IPS-20b (cell line): ENCODE results near the gene MYT1.

Source experiments
- H3K27ac ChIP-seq: one replicate; pipeline ENCODE4 v1.5.1; 2013; ENCODE audit warnings: low read length
- H3K27me3 ChIP-seq: 2 replicates; pipeline ENCODE4 v1.6.1; 2013; ENCODE audit warnings: mild to moderate bottlenecking, low read length, inconsistent platforms; ENCODE audit not compliant: insufficient read depth
- H3K36me3 ChIP-seq: 2 replicates; pipeline ENCODE4 v1.6.1; 2013; ENCODE audit warnings: low read depth, mild to moderate bottlenecking, inconsistent platforms, low read length, moderate library complexity; ENCODE audit not compliant: insufficient read depth
- H3K4me1 ChIP-seq: 2 replicates; pipeline ENCODE4 v1.6.1; 2013; ENCODE audit warnings: mild to moderate bottlenecking, control low read depth, inconsistent platforms, low read length, moderate library complexity; ENCODE audit not compliant: insufficient read depth
- H3K4me3 ChIP-seq: 2 replicates; pipeline ENCODE4 v1.5.1; 2013; ENCODE audit warnings: mild to moderate bottlenecking, low read length, inconsistent platforms
- H3K9ac ChIP-seq: 2 replicates; pipeline ENCODE4 v1.6.1; 2013; ENCODE audit warnings: low read depth, mild to moderate bottlenecking, inconsistent platforms, low read length, moderate library complexity
- H3K9me3 ChIP-seq: 2 replicates; pipeline ENCODE4 v1.6.1; 2013; ENCODE audit warnings: mild to moderate bottlenecking, low read depth, low read length, inconsistent platforms; ENCODE audit not compliant: insufficient read depth

MYT1 gene

GRCh38 chr20:64244281-64244805 is 80.1 kb downstream of the MYT1 start:
- Histone ChIP-seq H3K36me3 (no peaks in the 10 kb centered on the region), H3K9ac (no peak overlapping the region), H3K27me3 (no peaks in the 10 kb centered on the region), H3K9me3 (no peaks in the 10 kb centered on the region), H3K27ac (no peak overlapping the region), H3K4me1 (no peaks in the 10 kb centered on the region), H3K4me3 (no peak overlapping the region)

GRCh38 chr20:64244870-64245603 is 80.8 kb downstream of the MYT1 start:
- H3K27me3 ChIP-seq, result peaks cover under 1% of the 10 kb centered on the region; the same call in 1 of the 2 replicates
- H3K4me3 ChIP-seq, result no peak overlapping the region
- no peaks in the 10 kb centered on the region for H3K36me3 ChIP-seq
- no peak overlapping the region for H3K27ac ChIP-seq
- H3K9ac ChIP-seq, result no peak overlapping the region
- H3K9me3 ChIP-seq, result no peaks in the 10 kb centered on the region
- no peaks in the 10 kb centered on the region for H3K4me1 ChIP-seq

- H3K9me3 ChIP-seq, result no peaks in the 10 kb centered on the region
- no peak overlapping the region for H3K9ac ChIP-seq
- H3K27me3 ChIP-seq, result peaks cover 10% of the 10 kb centered on the region
- H3K4me1 ChIP-seq, result no peaks in the 10 kb centered on the region
- no peak overlapping the region for H3K4me3 ChIP-seq
- H3K36me3 ChIP-seq, result no peaks in the 10 kb centered on the region
- no peak overlapping the region for H3K27ac ChIP-seq
Observed at GRCh38 chr20:64245746-64246595, 81.7 kb downstream of the MYT1 start.

- H3K9me3 ChIP-seq, result no peaks in the 10 kb centered on the region
- H3K4me3 ChIP-seq, result no peak overlapping the region
- no peak overlapping the region for H3K27ac ChIP-seq
- H3K9ac ChIP-seq, result no peak overlapping the region
- no peaks in the 10 kb centered on the region for H3K4me1 ChIP-seq
- H3K36me3 ChIP-seq, result no peaks in the 10 kb centered on the region
- peaks cover 11% of the 10 kb centered on the region for H3K27me3 ChIP-seq
Observed at GRCh38 chr20:64246616-64247306, 82.5 kb downstream of the MYT1 start.

GRCh38 chr20:64247307-64247618 is 83.0 kb downstream of the MYT1 start:
- peaks cover 11% of the 10 kb centered on the region for H3K27me3 ChIP-seq

GRCh38 chr20:64247970-64248841 is 84.0 kb downstream of the MYT1 start:
- peaks cover 11% of the 10 kb centered on the region for H3K27me3 ChIP-seq
- H3K36me3 ChIP-seq, result no peaks in the 10 kb centered on the region
- no peak overlapping the region for H3K9ac ChIP-seq

More at GRCh38 chr20:64247307-64247618, 83.0 kb downstream of the MYT1 start:
- H3K9ac ChIP-seq, result no peak overlapping the region
- H3K36me3 ChIP-seq, result no peaks in the 10 kb centered on the region
- no peak overlapping the region for H3K4me3 ChIP-seq
- no peak overlapping the region for H3K27ac ChIP-seq
- H3K9me3 ChIP-seq, result no peaks in the 10 kb centered on the region
- no peaks in the 10 kb centered on the region for H3K4me1 ChIP-seq

GRCh38 chr20:64250027-64250426 is 85.8 kb downstream of the MYT1 start:
- no peaks in the 10 kb centered on the region for H3K9me3 ChIP-seq
- no peak overlapping the region for H3K9ac ChIP-seq
- no peak overlapping the region for H3K27ac ChIP-seq
- peaks cover 11% of the 10 kb centered on the region for H3K27me3 ChIP-seq
- peaks cover 3% of the 10 kb centered on the region; the same call in 1 of the 2 replicates for H3K4me1 ChIP-seq
- no peak overlapping the region for H3K4me3 ChIP-seq
- no peaks in the 10 kb centered on the region for H3K36me3 ChIP-seq

More at GRCh38 chr20:64247970-64248841, 84.0 kb downstream of the MYT1 start:
- Histone ChIP-seq H3K27ac (no peak overlapping the region), H3K4me1 (no peaks in the 10 kb centered on the region), H3K4me3 (no peak overlapping the region), H3K9me3 (no peaks in the 10 kb centered on the region)

GRCh38 chr20:64253000-64253383 is 88.7 kb downstream of the MYT1 start:
- Histone ChIP-seq H3K36me3 (no peaks in the 10 kb centered on the region), H3K4me1 (peaks cover 8% of the 10 kb centered on the region; the same call in 1 of the 2 replicates)

GRCh38 chr20:64253443-64253842 is 89.2 kb downstream of the MYT1 start:
- Histone ChIP-seq H3K4me3 (no peak overlapping the region), H3K4me1 (peaks cover 8% of the 10 kb centered on the region), H3K27ac (no peak overlapping the region), H3K36me3 (no peaks in the 10 kb centered on the region), H3K9ac (no peak overlapping the region), H3K9me3 (no peaks in the 10 kb centered on the region), H3K27me3 (peaks cover 11% of the 10 kb centered on the region)

More at GRCh38 chr20:64253000-64253383, 88.7 kb downstream of the MYT1 start:
- H3K4me3 ChIP-seq, result no peak overlapping the region
- H3K9me3 ChIP-seq, result no peaks in the 10 kb centered on the region
- peaks cover 11% of the 10 kb centered on the region for H3K27me3 ChIP-seq
- H3K9ac ChIP-seq, result no peak overlapping the region
- H3K27ac ChIP-seq, result no peak overlapping the region

- no peaks in the 10 kb centered on the region for H3K36me3 ChIP-seq
- peaks cover 11% of the 10 kb centered on the region for H3K27me3 ChIP-seq
- H3K4me3 ChIP-seq, result no peak overlapping the region
- no peaks in the 10 kb centered on the region for H3K9me3 ChIP-seq
- no peak overlapping the region for H3K27ac ChIP-seq
- H3K4me1 ChIP-seq, result peaks cover 13% of the 10 kb centered on the region
- no peak overlapping the region for H3K9ac ChIP-seq
Observed at GRCh38 chr20:64254156-64254555, 89.9 kb downstream of the MYT1 start.
